ENCODE results near the gene SGTB.

Gene SGTB

GRCh38 chr5:65758546-65759144 lies 36.7 kb upstream of the SGTB start:
- no peaks in the 10 kb centered on the region for H3K9me3 ChIP-seq (ENCODE audit: control insufficient read depth in 2 of 2, low read length in 2 of 2)
- H3K27me3 ChIP-seq (ENCODE audit: control insufficient read depth in 1 of 2, insufficient read depth in 2 of 2, low read length in 2 of 2) = no peaks in the 10 kb centered on the region
- no peak overlapping the region for H3K27ac ChIP-seq (ENCODE audit: low read length)
- no peak overlapping the region for H3K4me3 ChIP-seq (ENCODE audit: low read length in 2 of 2)
- no peaks in the 10 kb centered on the region for H3K36me3 ChIP-seq (ENCODE audit: control insufficient read depth in 2 of 2, insufficient read depth in 2 of 2, low read length in 2 of 2)
- no peak overlapping the region for H3K9ac ChIP-seq (ENCODE audit: low read length in 2 of 2)
- no peaks in the 10 kb centered on the region for H3K4me1 ChIP-seq (ENCODE audit: control insufficient read depth, insufficient read depth, low read length)

GRCh38 chr5:65753189-65753588 lies 31.3 kb upstream of the SGTB start:
- H3K4me3 ChIP-seq (ENCODE audit: low read length in 2 of 2) = no peak overlapping the region
- H3K9me3 ChIP-seq (ENCODE audit: control insufficient read depth in 2 of 2, low read length in 2 of 2) = no peaks in the 10 kb centered on the region
- no peaks in the 10 kb centered on the region for H3K27me3 ChIP-seq (ENCODE audit: control insufficient read depth in 1 of 2, insufficient read depth in 2 of 2, low read length in 2 of 2)
- H3K36me3 ChIP-seq (ENCODE audit: control insufficient read depth in 2 of 2, insufficient read depth in 2 of 2, low read length in 2 of 2) = no peaks in the 10 kb centered on the region
- H3K4me1 ChIP-seq (ENCODE audit: control insufficient read depth, insufficient read depth, low read length) = no peaks in the 10 kb centered on the region
- no peak overlapping the region for H3K27ac ChIP-seq (ENCODE audit: low read length)
- H3K9ac ChIP-seq (ENCODE audit: low read length in 2 of 2) = no peak overlapping the region

DNA sequence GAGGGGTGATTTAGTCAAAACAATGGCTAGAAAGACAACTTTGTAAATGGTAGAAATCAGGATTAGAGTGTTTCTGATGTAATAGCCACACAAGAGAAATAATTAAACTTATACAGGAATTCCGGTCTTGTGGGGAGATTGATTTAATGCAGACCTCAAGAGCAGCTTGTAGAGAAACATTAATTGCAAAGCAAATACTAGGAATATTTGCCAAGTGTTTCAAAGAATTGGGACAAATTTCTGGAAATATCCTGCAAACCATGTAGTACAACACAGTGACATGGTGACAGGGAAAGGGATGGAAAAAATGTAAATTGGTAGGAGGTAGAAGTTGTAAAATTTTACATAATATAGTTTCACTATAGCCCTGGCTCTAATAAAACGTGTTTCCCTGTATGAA lies 29.0 kb upstream of the SGTB start:
- no peak overlapping the region for H3K9ac ChIP-seq (ENCODE audit: low read length in 2 of 2)
- no peak overlapping the region for H3K4me3 ChIP-seq (ENCODE audit: low read length in 2 of 2)
- H3K36me3 ChIP-seq (ENCODE audit: control insufficient read depth in 2 of 2, insufficient read depth in 2 of 2, low read length in 2 of 2) = no peaks in the 10 kb centered on the region
- H3K27ac ChIP-seq (ENCODE audit: low read length) = no peak overlapping the region
- no peaks in the 10 kb centered on the region for H3K4me1 ChIP-seq (ENCODE audit: control insufficient read depth, insufficient read depth, low read length)
- no peaks in the 10 kb centered on the region for H3K9me3 ChIP-seq (ENCODE audit: control insufficient read depth in 2 of 2, low read length in 2 of 2)
- no peaks in the 10 kb centered on the region for H3K27me3 ChIP-seq (ENCODE audit: control insufficient read depth in 1 of 2, insufficient read depth in 2 of 2, low read length in 2 of 2)

DNA sequence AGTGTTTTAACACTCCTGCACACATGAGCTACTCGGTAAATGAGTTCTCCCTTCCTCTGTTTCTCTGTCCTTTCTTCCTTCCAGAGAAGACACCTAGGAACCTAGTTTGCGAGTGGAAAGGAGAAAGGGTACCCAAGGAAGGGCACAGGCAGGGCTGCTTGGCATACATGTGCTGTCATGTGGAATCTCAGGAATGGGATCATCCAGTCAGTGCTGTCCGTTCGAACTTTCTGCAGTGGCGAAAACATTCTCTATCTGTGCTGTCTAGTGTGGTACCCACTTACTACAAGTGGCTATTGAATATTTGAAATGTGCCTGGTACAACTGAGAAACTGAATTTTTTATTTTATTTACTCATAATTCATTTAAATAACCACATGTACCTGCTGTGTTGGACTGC lies 28.0 kb upstream of the SGTB start:
- Histone ChIP-seq H3K9ac (ENCODE audit: low read length in 2 of 2) (no peak overlapping the region), H3K4me1 (ENCODE audit: control insufficient read depth, insufficient read depth, low read length) (no peaks in the 10 kb centered on the region), H3K27ac (ENCODE audit: low read length) (no peak overlapping the region)

DNA sequence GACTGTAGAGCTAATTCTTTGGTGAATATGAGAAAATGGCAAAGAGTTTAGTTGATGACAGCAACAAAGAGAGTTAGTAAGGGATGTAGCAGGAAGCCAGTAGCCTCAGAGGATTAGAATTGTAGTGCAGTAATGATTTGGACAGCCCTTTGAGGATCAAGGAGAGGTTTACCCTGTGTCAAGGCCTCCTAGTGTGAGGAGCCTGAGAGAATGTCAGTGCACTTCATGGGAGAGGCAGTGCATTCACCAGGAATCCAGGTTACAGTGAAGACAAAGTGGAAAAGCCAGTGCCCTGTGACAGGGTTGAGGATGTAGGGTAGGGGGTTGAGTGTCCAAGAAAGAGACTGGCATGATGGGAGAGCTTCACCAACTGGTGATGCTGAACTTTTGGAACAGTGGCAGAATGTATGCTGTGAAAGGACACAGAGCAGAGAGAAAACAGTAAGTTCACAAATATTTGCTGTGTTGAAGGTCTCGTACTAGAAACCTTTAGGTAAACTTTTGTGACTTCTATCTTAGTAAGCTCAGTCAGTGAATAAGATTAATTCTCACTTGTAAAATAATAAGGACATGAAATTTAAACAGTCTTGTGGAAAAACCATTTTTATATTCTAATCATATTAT lies 27.4 kb upstream of the SGTB start:
- Histone ChIP-seq H3K4me3 (ENCODE audit: low read length in 2 of 2) (no peak overlapping the region), H3K9ac (ENCODE audit: low read length in 2 of 2) (no peak overlapping the region), H3K36me3 (ENCODE audit: control insufficient read depth in 2 of 2, insufficient read depth in 2 of 2, low read length in 2 of 2) (no peaks in the 10 kb centered on the region), H3K27ac (ENCODE audit: low read length) (no peak overlapping the region), H3K27me3 (ENCODE audit: control insufficient read depth in 1 of 2, insufficient read depth in 2 of 2, low read length in 2 of 2) (no peaks in the 10 kb centered on the region), H3K4me1 (ENCODE audit: control insufficient read depth, insufficient read depth, low read length) (no peaks in the 10 kb centered on the region), H3K9me3 (ENCODE audit: control insufficient read depth in 2 of 2, low read length in 2 of 2) (no peaks in the 10 kb centered on the region)

More for the DNA sequence above, 28.0 kb upstream of the SGTB start:
- H3K4me3 ChIP-seq (ENCODE audit: low read length in 2 of 2) = no peak overlapping the region
- H3K9me3 ChIP-seq (ENCODE audit: control insufficient read depth in 2 of 2, low read length in 2 of 2) = no peaks in the 10 kb centered on the region
- no peaks in the 10 kb centered on the region for H3K27me3 ChIP-seq (ENCODE audit: control insufficient read depth in 1 of 2, insufficient read depth in 2 of 2, low read length in 2 of 2)
- no peaks in the 10 kb centered on the region for H3K36me3 ChIP-seq (ENCODE audit: control insufficient read depth in 2 of 2, insufficient read depth in 2 of 2, low read length in 2 of 2)

DNA sequence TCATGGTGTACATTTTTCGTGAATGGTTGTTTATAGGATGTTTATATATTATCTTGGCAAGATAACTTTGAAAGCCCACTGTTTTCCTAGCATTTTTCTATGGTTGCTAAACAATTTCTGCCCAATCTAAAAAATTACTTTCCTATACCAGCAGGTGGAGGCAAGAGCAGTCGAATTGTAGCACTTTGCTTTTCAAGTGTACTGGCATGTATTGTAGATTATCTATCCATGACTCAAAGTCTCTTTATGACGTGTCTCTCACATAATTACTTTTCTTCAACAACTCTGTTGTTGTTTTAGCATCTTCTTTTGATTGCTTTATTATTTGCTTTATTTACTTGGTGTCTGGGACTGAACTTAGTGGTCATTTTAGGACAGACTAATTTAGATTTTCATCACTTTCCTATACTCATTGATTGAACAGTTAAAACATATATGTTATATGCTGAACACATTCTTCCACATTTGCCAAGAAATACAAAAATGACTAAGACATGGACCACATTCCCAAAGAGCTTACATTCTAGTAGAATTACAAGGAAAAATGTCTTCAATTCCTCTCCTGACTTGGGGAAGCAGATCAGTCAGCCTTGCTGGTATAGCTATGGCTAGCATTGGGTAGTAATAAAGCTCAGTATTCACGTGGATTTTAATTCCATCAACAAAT lies 20.8 kb upstream of the SGTB start:
- Histone ChIP-seq H3K4me3 (ENCODE audit: low read length in 2 of 2) (no peak overlapping the region), H3K9me3 (ENCODE audit: control insufficient read depth in 2 of 2, low read length in 2 of 2) (no peaks in the 10 kb centered on the region), H3K36me3 (ENCODE audit: control insufficient read depth in 2 of 2, insufficient read depth in 2 of 2, low read length in 2 of 2) (no peaks in the 10 kb centered on the region), H3K27me3 (ENCODE audit: control insufficient read depth in 1 of 2, insufficient read depth in 2 of 2, low read length in 2 of 2) (no peaks in the 10 kb centered on the region), H3K9ac (ENCODE audit: low read length in 2 of 2) (no peak overlapping the region), H3K4me1 (ENCODE audit: control insufficient read depth, insufficient read depth, low read length) (no peaks in the 10 kb centered on the region), H3K27ac (ENCODE audit: low read length) (no peak overlapping the region)

DNA sequence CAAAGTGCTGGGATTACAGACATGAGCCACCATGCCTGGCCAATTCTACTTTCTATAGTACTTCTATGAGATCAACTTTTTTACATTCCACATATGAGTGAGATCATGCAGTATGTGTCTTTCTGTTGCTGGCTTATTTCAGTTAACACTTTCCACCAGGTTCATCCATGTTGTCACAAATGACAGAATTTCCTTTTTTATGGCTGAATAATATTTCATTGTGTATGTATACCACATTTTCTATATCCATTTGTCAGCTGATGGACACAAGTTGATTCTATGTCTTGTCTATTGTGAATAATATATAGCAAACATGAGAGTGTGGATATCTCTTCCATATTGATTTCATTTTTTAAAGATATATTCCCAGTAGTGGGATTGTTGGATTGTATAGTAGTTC lies 17.3 kb upstream of the SGTB start:
- H3K27ac ChIP-seq (ENCODE audit: low read length) = no peak overlapping the region
- no peaks in the 10 kb centered on the region for H3K4me1 ChIP-seq (ENCODE audit: control insufficient read depth, insufficient read depth, low read length)
- no peak overlapping the region for H3K9ac ChIP-seq (ENCODE audit: low read length in 2 of 2)
- no peaks in the 10 kb centered on the region for H3K36me3 ChIP-seq (ENCODE audit: control insufficient read depth in 2 of 2, insufficient read depth in 2 of 2, low read length in 2 of 2)
- no peaks in the 10 kb centered on the region for H3K9me3 ChIP-seq (ENCODE audit: control insufficient read depth in 2 of 2, low read length in 2 of 2)
- no peak overlapping the region for H3K4me3 ChIP-seq (ENCODE audit: low read length in 2 of 2)
- H3K27me3 ChIP-seq (ENCODE audit: control insufficient read depth in 1 of 2, insufficient read depth in 2 of 2, low read length in 2 of 2) = no peaks in the 10 kb centered on the region

- Histone ChIP-seq H3K9me3 (ENCODE audit: control insufficient read depth in 2 of 2, low read length in 2 of 2) (no peaks in the 10 kb centered on the region), H3K4me1 (ENCODE audit: control insufficient read depth, insufficient read depth, low read length) (no peaks in the 10 kb centered on the region), H3K9ac (ENCODE audit: low read length in 2 of 2) (no peak overlapping the region), H3K36me3 (ENCODE audit: control insufficient read depth in 2 of 2, insufficient read depth in 2 of 2, low read length in 2 of 2) (no peaks in the 10 kb centered on the region), H3K27ac (ENCODE audit: low read length) (no peak overlapping the region), H3K4me3 (ENCODE audit: low read length in 2 of 2) (no peak overlapping the region), H3K27me3 (ENCODE audit: control insufficient read depth in 1 of 2, insufficient read depth in 2 of 2, low read length in 2 of 2) (no peaks in the 10 kb centered on the region)
Measured at GRCh38 chr5:65738305-65738704, 16.4 kb upstream of the SGTB start.

GRCh38 chr5:65737842-65738241 lies 15.9 kb upstream of the SGTB start:
- no peak overlapping the region for H3K4me3 ChIP-seq (ENCODE audit: low read length in 2 of 2)
- no peaks in the 10 kb centered on the region for H3K4me1 ChIP-seq (ENCODE audit: control insufficient read depth, insufficient read depth, low read length)
- H3K36me3 ChIP-seq (ENCODE audit: control insufficient read depth in 2 of 2, insufficient read depth in 2 of 2, low read length in 2 of 2) = no peaks in the 10 kb centered on the region
- no peak overlapping the region for H3K27ac ChIP-seq (ENCODE audit: low read length)
- H3K9me3 ChIP-seq (ENCODE audit: control insufficient read depth in 2 of 2, low read length in 2 of 2) = no peaks in the 10 kb centered on the region
- H3K27me3 ChIP-seq (ENCODE audit: control insufficient read depth in 1 of 2, insufficient read depth in 2 of 2, low read length in 2 of 2) = no peaks in the 10 kb centered on the region
- H3K9ac ChIP-seq (ENCODE audit: low read length in 2 of 2) = no peak overlapping the region

DNA sequence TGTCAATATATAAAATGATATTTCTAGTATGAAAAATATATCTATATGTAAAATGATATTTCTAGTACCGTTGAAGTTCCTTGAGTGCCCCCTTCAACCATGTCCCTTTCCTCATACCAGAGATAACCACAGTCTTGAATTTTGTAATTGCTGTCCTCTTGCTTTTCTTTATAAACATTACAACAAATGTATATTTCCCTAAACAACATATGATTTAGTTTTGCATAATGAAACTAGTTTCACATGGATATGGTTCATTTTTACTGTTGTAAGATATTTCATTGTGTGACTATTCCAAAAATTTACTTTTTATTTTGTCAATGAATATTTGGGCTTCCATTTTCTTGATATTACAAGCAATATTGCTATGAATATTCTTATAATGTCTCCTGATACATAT lies 14.1 kb upstream of the SGTB start:
- no peaks in the 10 kb centered on the region for H3K4me1 ChIP-seq (ENCODE audit: control insufficient read depth, insufficient read depth, low read length)
- no peaks in the 10 kb centered on the region for H3K36me3 ChIP-seq (ENCODE audit: control insufficient read depth in 2 of 2, insufficient read depth in 2 of 2, low read length in 2 of 2)
- H3K9me3 ChIP-seq (ENCODE audit: control insufficient read depth in 2 of 2, low read length in 2 of 2) = no peaks in the 10 kb centered on the region
- no peak overlapping the region for H3K27ac ChIP-seq (ENCODE audit: low read length)
- no peaks in the 10 kb centered on the region for H3K27me3 ChIP-seq (ENCODE audit: control insufficient read depth in 1 of 2, insufficient read depth in 2 of 2, low read length in 2 of 2)
- H3K9ac ChIP-seq (ENCODE audit: low read length in 2 of 2) = no peak overlapping the region
- H3K4me3 ChIP-seq (ENCODE audit: low read length in 2 of 2) = no peak overlapping the region

DNA sequence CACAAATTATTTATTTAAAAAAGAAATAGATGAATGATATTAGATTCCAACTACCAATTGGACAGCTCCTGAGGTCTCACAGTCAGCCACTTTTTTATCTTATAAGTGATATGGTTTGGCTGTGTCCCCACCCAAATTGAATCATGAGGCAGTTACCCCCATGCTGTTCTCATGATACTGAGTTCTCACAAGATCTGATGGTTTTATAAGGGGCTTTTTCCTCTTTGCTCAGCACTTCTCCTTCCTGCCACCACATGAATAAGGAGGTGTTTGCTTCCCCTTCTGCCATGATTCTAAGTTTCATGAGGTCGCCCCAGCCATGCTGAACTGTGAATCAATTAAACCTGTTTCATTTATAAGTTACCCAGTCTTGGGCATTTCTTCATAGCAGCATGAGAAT lies 13.0 kb upstream of the SGTB start:
- Histone ChIP-seq H3K9ac (ENCODE audit: low read length in 2 of 2) (no peak overlapping the region), H3K4me3 (ENCODE audit: low read length in 2 of 2) (no peak overlapping the region), H3K36me3 (ENCODE audit: control insufficient read depth in 2 of 2, insufficient read depth in 2 of 2, low read length in 2 of 2) (no peaks in the 10 kb centered on the region), H3K9me3 (ENCODE audit: control insufficient read depth in 2 of 2, low read length in 2 of 2) (no peaks in the 10 kb centered on the region), H3K4me1 (ENCODE audit: control insufficient read depth, insufficient read depth, low read length) (no peaks in the 10 kb centered on the region), H3K27me3 (ENCODE audit: control insufficient read depth in 1 of 2, insufficient read depth in 2 of 2, low read length in 2 of 2) (no peaks in the 10 kb centered on the region), H3K27ac (ENCODE audit: low read length) (no peak overlapping the region)

Measured in stomach smooth muscle (tissue), 2 donors.